GM12872 (cell line): ENCODE results near the gene HMG20B.

Experiments
- TF ChIP-seq, protein P1 (sequence below): IDR thresholded peaks from 3 replicates; pipeline ENCODE4 v1.5.1; 2011; ENCODE audit warnings: low read depth, mild to moderate bottlenecking, low read length, moderate library complexity; ENCODE audit not compliant: insufficient read depth

The HMG20B gene

GRCh38 chr19:3620145-3620816, 47.5 kb downstream of the HMG20B start:
- TF ChIP-seq, protein P1, sequence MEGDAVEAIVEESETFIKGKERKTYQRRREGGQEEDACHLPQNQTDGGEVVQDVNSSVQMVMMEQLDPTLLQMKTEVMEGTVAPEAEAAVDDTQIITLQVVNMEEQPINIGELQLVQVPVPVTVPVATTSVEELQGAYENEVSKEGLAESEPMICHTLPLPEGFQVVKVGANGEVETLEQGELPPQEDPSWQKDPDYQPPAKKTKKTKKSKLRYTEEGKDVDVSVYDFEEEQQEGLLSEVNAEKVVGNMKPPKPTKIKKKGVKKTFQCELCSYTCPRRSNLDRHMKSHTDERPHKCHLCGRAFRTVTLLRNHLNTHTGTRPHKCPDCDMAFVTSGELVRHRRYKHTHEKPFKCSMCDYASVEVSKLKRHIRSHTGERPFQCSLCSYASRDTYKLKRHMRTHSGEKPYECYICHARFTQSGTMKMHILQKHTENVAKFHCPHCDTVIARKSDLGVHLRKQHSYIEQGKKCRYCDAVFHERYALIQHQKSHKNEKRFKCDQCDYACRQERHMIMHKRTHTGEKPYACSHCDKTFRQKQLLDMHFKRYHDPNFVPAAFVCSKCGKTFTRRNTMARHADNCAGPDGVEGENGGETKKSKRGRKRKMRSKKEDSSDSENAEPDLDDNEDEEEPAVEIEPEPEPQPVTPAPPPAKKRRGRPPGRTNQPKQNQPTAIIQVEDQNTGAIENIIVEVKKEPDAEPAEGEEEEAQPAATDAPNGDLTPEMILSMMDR, result no peak

DNA sequence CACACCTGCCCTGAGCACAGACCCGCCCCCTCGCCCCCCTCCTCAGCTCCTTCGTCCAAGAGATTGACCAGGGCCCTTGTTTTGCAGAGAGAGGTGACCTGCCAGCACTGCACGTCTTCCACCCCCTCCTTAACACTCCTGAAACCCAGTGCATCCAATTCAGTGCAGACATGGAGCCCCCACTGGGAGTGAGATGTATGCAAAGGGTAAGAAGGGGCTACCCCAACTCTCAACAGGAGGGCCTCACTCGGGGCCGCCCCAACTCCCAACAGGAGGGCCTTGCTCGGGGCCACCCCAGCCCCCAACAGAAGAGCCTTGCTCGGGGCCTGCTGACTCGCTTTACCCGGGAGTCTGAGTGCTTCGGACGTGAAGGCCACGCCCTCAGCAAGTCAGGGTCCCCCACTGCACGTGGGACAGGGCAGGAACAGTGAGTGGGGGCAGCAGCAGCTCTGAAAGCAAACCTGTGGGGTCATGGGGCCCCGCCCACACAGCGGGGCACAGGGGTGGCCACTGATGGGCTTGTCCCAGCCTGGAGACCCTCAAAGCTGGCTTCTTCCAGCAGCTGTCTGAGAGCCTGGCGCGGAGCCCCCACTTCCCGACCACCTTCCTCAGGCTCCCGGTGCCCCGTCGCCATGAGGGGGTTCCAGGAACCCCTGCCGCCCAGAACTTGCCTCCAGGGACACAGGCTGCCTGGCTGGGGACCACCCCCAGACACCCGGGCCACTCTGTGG, 48.2 kb downstream of the HMG20B start:
- TF ChIP-seq, protein P1, result no peak

DNA sequence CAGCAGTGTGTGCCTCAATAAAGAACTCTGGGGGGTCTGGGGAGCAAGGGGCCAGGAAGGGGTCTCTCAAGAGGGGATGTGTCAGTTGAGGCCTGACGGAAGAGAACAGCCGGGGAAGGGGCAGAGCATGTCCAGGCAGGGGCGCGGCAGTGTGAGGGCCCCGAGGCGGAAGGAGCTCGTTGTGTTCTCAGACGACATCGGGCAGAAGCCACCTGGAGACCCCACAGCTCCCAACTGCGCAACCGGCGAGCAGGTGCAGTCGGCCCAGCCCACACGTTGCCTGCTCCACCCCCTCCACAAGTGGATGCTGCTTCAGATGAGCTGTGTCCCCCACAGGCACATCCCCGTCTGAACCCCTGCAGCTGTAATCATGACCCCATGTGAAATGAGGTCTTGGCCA, 48.9 kb downstream of the HMG20B start:
- TF ChIP-seq, protein P1, result no peak

DNA sequence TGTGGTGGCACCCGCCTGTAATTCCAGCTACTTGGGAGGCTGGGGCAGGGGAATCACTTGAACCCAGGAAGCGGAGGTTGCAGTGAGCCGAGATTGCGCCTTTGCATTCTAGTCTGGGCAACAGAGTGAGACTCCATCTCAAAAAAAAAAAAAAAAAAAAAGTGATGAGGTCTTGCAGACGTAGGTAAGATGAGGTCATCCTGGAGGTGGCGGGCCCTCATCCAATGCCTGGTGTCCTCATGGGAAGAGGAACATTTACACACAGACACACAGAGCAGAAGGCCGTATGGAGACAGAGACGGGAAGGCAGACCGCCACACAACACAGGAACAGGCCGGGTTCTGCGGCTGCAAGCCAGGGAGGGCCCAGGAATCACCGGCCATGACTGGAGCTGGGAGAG, 49.5 kb downstream of the HMG20B start:
- TF ChIP-seq, protein P1, result no peak

GRCh38 chr19:3623716-3624115, 51.0 kb downstream of the HMG20B start:
- TF ChIP-seq, protein P1, result no peak

- TF ChIP-seq, protein P1, result no peak
Observed at GRCh38 chr19:3625996-3626472, 53.3 kb downstream of the HMG20B start.

- TF ChIP-seq, protein P1, result no peak
Observed at GRCh38 chr19:3626473-3627350, 54.0 kb downstream of the HMG20B start, which contains the start of gene CACTIN. Gene CACTIN (minus strand): TSS chr19:3626790. CDS start chr19:3626762, 28 bp downstream.
